HG02943 (cell line): ENCODE data around the gene SLC38A9.

Experiments used
- ATAC-seq: cut with Tn5 transposase; IDR thresholded peaks from one replicate; pipeline ENCODE4 v1.9.1; 2021; ENCODE audit warnings: mild to moderate bottlenecking, low read depth, moderate library complexity; ENCODE audit not compliant: unreplicated experiment

SLC38A9 gene

GRCh38 chr5:55668356-55668755 lies 43.8 kb downstream of the SLC38A9 start:
- ATAC-seq, result no peak

GRCh38 chr5:55667938-55668337 lies 44.2 kb downstream of the SLC38A9 start:
- ATAC-seq, result no peak

- no peak for ATAC-seq
These were observed 47.1 kb downstream of the SLC38A9 start for GRCh38 chr5:55665065-55665464.

- no peak for ATAC-seq
These were observed 54.7 kb downstream of the SLC38A9 start for GRCh38 chr5:55657443-55657842.

- ATAC-seq, result no peak
These were observed 61.7 kb downstream of the SLC38A9 start for GRCh38 chr5:55650386-55650785.

- ATAC-seq, result no peak
These were observed 62.2 kb downstream of the SLC38A9 start for GRCh38 chr5:55649963-55650362.

GRCh38 chr5:55645304-55645703 lies 66.8 kb downstream of the SLC38A9 start:
- no peak for ATAC-seq

GRCh38 chr5:55638455-55638854 lies 73.7 kb downstream of the SLC38A9 start:
- ATAC-seq, result no peak

- ATAC-seq, result no peak
These were observed 74.1 kb downstream of the SLC38A9 start for GRCh38 chr5:55638051-55638450.

- ATAC-seq, result no peak
These were observed 75.4 kb downstream of the SLC38A9 start for GRCh38 chr5:55636683-55637082.

GRCh38 chr5:55636177-55636576 lies 75.9 kb downstream of the SLC38A9 start:
- no peak for ATAC-seq

- ATAC-seq, result no peak
These were observed 77.3 kb downstream of the SLC38A9 start for GRCh38 chr5:55634866-55635265.

GRCh38 chr5:55634209-55634805 lies 77.8 kb downstream of the SLC38A9 start:
- ATAC-seq, result no peak

- ATAC-seq, result no peak
These were observed 78.4 kb downstream of the SLC38A9 start for GRCh38 chr5:55633574-55634208.

GRCh38 chr5:55629815-55630214 lies 82.3 kb downstream of the SLC38A9 start:
- no peak for ATAC-seq

GRCh38 chr5:55626790-55627189 lies 85.3 kb downstream of the SLC38A9 start:
- no peak for ATAC-seq

GRCh38 chr5:55625913-55626312 lies 86.2 kb downstream of the SLC38A9 start:
- no peak for ATAC-seq

- ATAC-seq, result no peak
These were observed 86.6 kb downstream of the SLC38A9 start for GRCh38 chr5:55625589-55625909.

- no peak for ATAC-seq
These were observed 87.1 kb downstream of the SLC38A9 start for GRCh38 chr5:55624841-55625588.

- ATAC-seq, result no peak
These were observed 88.3 kb downstream of the SLC38A9 start for GRCh38 chr5:55623789-55624188.

- no peak for ATAC-seq
These were observed 89.7 kb downstream of the SLC38A9 start for GRCh38 chr5:55622460-55622859.

- no peak for ATAC-seq
These were observed 90.9 kb downstream of the SLC38A9 start for GRCh38 chr5:55621229-55621628.
